WTC11 (cell line): ENCODE data around the gene MED10. TPM values are rescaled to one million over a fixed set of nuclear protein-coding genes. Genes with fewer than 3 reads are reported as not detected.

Source experiments
- ATAC-seq: fragments of 200-7000 bp; cut with Tn5 transposase; 2 replicates; pipeline ENCODE4 v1.10.0; 2021; ENCODE audit warnings: mild to moderate bottlenecking, moderate library complexity
- CTCF ChIA-PET: fragments of 300-600 bp; sonication (Branson Sonifier 250); formaldehyde crosslinking; loops from one replicate; lab custom pipeline; 2021; ENCODE audit warnings: antibody characterized with exemption; lab: Charles Lee
- POLR2A ChIA-PET: fragments of 350-600 bp; sonication (Branson Sonifier 250); formaldehyde crosslinking; loops from one replicate; lab custom pipeline; 2021; ENCODE audit warnings: antibody characterized with exemption; lab: Charles Lee
- DNase-seq: peaks from one replicate; pipeline ENCODE4 v3.0.0; 2021; ENCODE audit warnings: low spot score
- H3K27ac Mint-ChIP-seq: 2 replicates; pipeline ENCODE4 v1.8.0; 2021; ENCODE audit warnings: mixed read lengths
- H3K27me3 Mint-ChIP-seq: 2 replicates; pipeline ENCODE4 v1.8.0; 2021; ENCODE audit warnings: low read depth, mild to moderate bottlenecking, moderate library complexity, mixed read lengths
- H3K36me3 Mint-ChIP-seq: 2 replicates; pipeline ENCODE4 v1.8.0; 2021; ENCODE audit warnings: mixed read lengths
- H3K4me1 Mint-ChIP-seq: 2 replicates; pipeline ENCODE4 v1.8.0; 2022; ENCODE audit warnings: mixed read lengths
- H3K4me3 Mint-ChIP-seq: 2 replicates; pipeline ENCODE4 v1.8.0; 2021; ENCODE audit warnings: mild to moderate bottlenecking, moderate library complexity, mixed read lengths
- H3K9me3 Mint-ChIP-seq: 2 replicates; pipeline ENCODE4 v1.8.0; 2021; ENCODE audit warnings: mixed read lengths
- GTF2I ChIP-seq: fragments of 250-450 bp; sonication (Bioruptor Pico); conservative IDR thresholded peaks from 2 replicates; pipeline ENCODE4 v1.4.0; 2021; ENCODE audit warnings: mild to moderate bottlenecking
- HMGA2 ChIP-seq: fragments of 250-450 bp; sonication (Bioruptor Pico); IDR thresholded peaks from 2 replicates; pipeline ENCODE4 v1.4.0; 2021; ENCODE audit warnings: mild to moderate bottlenecking, moderate library complexity
- NR3C1 ChIP-seq: sonication (generic); formaldehyde crosslinking; conservative IDR thresholded peaks from 2 replicates; pipeline ENCODE4 v1.8.1; 2023; ENCODE audit warnings: low read depth, mild to moderate bottlenecking, missing genetic modification reagents
- OVOL2 ChIP-seq: fragments of 250-450 bp; sonication (Bioruptor Pico); IDR thresholded peaks from 2 replicates; pipeline ENCODE4 v1.9.0; 2021; ENCODE audit warnings: mild to moderate bottlenecking, borderline replicate concordance
- RORB ChIP-seq: fragments of 250-450 bp; sonication (Bioruptor Pico); IDR thresholded peaks from 2 replicates; pipeline ENCODE4 v1.9.0; 2021; ENCODE audit warnings: mild to moderate bottlenecking
- SMAD3 ChIP-seq: sonication (generic); formaldehyde crosslinking; IDR thresholded peaks from 2 replicates; pipeline ENCODE4 v1.8.0; 2022; ENCODE audit warnings: missing genetic modification reagents, mild to moderate bottlenecking, borderline replicate concordance
- SMAD4 ChIP-seq: sonication (generic); formaldehyde crosslinking; IDR thresholded peaks from 2 replicates; pipeline ENCODE4 v1.8.0; 2022; ENCODE audit warnings: mild to moderate bottlenecking, missing genetic modification reagents
- SP1 ChIP-seq: sonication (generic); formaldehyde crosslinking; conservative IDR thresholded peaks from 2 replicates; pipeline ENCODE4 v1.8.1; 2022; ENCODE audit warnings: missing genetic modification reagents
- TCF7 ChIP-seq: sonication (generic); formaldehyde crosslinking; IDR thresholded peaks from 2 replicates; pipeline ENCODE4 v1.8.0; 2022; ENCODE audit warnings: mild to moderate bottlenecking, low read depth, missing genetic modification reagents, moderate library complexity
- ZBTB21 ChIP-seq: sonication (generic); formaldehyde crosslinking; IDR thresholded peaks from 2 replicates; pipeline ENCODE4 v1.8.1; 2023; ENCODE audit warnings: mild to moderate bottlenecking, missing genetic modification reagents, borderline replicate concordance
- total RNA-seq: library from RNA; stranded (reverse); gene quantifications from 3 replicates; pipeline ENCODE4 v1.2.3, GENCODE V29; 2021
- TF ChIP-seq, protein P1 (sequence below): fragments of 250-450 bp; sonication (Bioruptor Pico); IDR thresholded peaks from 2 replicates; pipeline ENCODE4 v1.9.0; 2021; ENCODE audit warnings: mild to moderate bottlenecking
- TF ChIP-seq, protein P2 (sequence below): sonication (generic); formaldehyde crosslinking; IDR thresholded peaks from 2 replicates; pipeline ENCODE4 v1.8.1; 2022; ENCODE audit warnings: low read depth, mild to moderate bottlenecking, moderate library complexity, missing genetic modification reagents, borderline replicate concordance
- TF ChIP-seq, protein P3 (sequence below): sonication (generic); formaldehyde crosslinking; conservative IDR thresholded peaks from 2 replicates; pipeline ENCODE4 v1.8.1; 2022; ENCODE audit warnings: mild to moderate bottlenecking, missing genetic modification reagents
- TF ChIP-seq, protein P4 (sequence below): sonication (generic); formaldehyde crosslinking; IDR thresholded peaks from 2 replicates; pipeline ENCODE4 v1.8.1; 2022; ENCODE audit warnings: low read depth, missing genetic modification reagents, borderline replicate concordance
- TF ChIP-seq, protein P5 (sequence below): fragments of 250-450 bp; sonication (Bioruptor Pico); conservative IDR thresholded peaks from 2 replicates; pipeline ENCODE4 v1.9.0; 2021; ENCODE audit warnings: mild to moderate bottlenecking
- TF ChIP-seq, protein P6 (sequence below): sonication (generic); formaldehyde crosslinking; IDR thresholded peaks from 2 replicates; pipeline ENCODE4 v1.8.1; 2023; ENCODE audit warnings: mild to moderate bottlenecking, missing genetic modification reagents
- TF ChIP-seq, protein P7 (sequence below): sonication (generic); formaldehyde crosslinking; IDR thresholded peaks from 2 replicates; pipeline ENCODE4 v1.8.1; 2022; ENCODE audit warnings: mild to moderate bottlenecking, moderate library complexity, missing genetic modification reagents
- TF ChIP-seq, protein P8 (sequence below): sonication (generic); formaldehyde crosslinking; IDR thresholded peaks from 2 replicates; pipeline ENCODE4 v1.8.1; 2023; ENCODE audit warnings: mild to moderate bottlenecking, missing genetic modification reagents, moderate library complexity

The MED10 gene
- total RNA-seq, 1 experiment from 2014 or later = 17.2 TPM

DNA sequence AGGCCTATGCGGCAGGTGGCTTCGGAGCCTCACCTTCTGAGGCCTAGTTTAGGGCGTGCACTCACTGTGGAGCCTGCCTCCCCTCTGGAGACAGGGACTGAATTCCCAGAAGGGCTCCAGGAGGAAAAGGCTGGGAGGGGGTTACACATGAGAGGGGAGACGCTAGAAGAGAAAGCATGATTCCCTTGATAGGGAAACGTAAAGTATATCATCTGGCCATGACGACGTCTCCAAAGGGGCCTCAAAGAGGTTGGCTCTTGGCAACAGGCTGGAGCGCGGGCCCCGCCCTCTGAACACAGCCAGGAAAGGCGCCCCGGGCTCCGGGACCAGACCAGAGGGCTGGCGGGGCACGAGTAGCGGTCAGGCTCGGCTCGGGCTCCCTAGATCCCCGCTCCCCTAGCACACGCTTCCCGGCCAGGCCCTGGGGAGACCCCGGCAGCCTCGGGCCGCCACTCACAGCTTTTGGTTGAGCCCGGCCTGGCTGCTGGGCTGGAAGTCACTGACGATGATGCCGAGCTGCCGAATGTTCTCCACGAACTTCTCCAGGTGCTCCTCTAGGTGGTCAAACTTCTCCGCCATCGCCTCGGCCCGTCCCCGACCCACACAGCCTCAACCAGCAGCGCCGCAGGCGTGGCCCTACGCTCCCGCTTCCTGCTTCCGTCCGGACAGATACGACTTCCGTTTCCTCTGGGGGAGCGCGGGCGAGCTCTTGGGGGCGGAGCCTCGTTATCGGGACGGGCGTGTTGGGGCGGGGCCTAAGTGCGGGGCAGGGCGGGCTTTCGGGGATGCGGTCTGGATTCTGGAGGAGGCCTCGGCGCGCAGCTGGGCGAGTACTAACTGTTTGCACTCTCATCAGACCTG lies at the start of gene MED10 (continued):
- TF ChIP-seq, protein P1, sequence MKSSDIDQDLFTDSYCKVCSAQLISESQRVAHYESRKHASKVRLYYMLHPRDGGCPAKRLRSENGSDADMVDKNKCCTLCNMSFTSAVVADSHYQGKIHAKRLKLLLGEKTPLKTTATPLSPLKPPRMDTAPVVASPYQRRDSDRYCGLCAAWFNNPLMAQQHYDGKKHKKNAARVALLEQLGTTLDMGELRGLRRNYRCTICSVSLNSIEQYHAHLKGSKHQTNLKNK = no peak
- TF ChIP-seq SP1 (CRISPR knock-in tag) (peak; percentile 36; the same call in 1 of the 2 replicates), HMGA2 (CRISPR knock-in tag) (no peak), RORB (CRISPR knock-in tag) (no peak), NR3C1 (no peak), ZBTB21 (CRISPR knock-in tag) (peak; percentile 21; the same call in 1 of the 2 replicates), SMAD4 (no peak)
- TF ChIP-seq, protein P2, sequence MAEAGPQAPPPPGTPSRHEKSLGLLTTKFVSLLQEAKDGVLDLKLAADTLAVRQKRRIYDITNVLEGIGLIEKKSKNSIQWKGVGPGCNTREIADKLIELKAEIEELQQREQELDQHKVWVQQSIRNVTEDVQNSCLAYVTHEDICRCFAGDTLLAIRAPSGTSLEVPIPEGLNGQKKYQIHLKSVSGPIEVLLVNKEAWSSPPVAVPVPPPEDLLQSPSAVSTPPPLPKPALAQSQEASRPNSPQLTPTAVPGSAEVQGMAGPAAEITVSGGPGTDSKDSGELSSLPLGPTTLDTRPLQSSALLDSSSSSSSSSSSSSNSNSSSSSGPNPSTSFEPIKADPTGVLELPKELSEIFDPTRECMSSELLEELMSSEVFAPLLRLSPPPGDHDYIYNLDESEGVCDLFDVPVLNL = no peak
- TF ChIP-seq, protein P3, sequence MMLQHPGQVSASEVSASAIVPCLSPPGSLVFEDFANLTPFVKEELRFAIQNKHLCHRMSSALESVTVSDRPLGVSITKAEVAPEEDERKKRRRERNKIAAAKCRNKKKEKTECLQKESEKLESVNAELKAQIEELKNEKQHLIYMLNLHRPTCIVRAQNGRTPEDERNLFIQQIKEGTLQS = no peak
- TF ChIP-seq, protein P4, sequence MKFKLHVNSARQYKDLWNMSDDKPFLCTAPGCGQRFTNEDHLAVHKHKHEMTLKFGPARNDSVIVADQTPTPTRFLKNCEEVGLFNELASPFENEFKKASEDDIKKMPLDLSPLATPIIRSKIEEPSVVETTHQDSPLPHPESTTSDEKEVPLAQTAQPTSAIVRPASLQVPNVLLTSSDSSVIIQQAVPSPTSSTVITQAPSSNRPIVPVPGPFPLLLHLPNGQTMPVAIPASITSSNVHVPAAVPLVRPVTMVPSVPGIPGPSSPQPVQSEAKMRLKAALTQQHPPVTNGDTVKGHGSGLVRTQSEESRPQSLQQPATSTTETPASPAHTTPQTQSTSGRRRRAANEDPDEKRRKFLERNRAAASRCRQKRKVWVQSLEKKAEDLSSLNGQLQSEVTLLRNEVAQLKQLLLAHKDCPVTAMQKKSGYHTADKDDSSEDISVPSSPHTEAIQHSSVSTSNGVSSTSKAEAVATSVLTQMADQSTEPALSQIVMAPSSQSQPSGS = no peak
- TF ChIP-seq, protein P5, sequence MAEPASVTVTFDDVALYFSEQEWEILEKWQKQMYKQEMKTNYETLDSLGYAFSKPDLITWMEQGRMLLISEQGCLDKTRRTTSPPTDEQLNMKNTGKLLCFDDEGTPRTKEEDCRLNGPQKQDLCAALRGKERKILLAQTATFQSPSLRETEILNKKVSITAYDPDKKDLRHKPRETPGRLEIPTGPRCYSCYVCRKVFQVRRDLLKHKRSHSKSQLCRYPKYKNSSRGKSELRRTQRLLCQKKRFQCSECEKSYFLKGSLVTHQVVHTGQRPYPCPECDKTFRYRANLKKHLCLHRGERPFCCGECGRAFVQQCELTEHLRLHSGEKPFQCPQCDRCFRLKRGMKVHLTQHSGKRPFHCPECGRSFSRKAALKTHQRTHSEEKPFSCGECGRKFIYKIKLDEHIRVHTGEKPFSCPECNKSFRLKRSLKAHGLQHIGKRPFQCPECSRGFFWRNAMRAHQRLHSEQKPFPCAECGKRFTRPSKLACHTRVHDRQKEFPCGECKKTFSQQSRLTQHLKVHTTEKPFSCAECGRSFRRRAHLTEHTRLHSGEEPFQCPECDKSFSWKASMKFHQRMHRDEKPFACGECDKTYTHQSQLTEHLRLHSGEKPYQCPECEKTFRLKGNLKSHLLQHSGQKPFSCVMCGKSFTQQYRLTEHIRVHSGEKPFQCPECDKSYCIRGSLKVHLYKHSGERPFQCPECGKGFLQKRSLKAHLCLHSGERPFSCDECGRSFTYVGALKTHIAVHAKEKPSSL (CRISPR knock-in tag) = no peak
- TF ChIP-seq, protein P6, sequence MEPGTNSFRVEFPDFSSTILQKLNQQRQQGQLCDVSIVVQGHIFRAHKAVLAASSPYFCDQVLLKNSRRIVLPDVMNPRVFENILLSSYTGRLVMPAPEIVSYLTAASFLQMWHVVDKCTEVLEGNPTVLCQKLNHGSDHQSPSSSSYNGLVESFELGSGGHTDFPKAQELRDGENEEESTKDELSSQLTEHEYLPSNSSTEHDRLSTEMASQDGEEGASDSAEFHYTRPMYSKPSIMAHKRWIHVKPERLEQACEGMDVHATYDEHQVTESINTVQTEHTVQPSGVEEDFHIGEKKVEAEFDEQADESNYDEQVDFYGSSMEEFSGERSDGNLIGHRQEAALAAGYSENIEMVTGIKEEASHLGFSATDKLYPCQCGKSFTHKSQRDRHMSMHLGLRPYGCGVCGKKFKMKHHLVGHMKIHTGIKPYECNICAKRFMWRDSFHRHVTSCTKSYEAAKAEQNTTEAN (CRISPR knock-in tag) = no peak

DNA sequence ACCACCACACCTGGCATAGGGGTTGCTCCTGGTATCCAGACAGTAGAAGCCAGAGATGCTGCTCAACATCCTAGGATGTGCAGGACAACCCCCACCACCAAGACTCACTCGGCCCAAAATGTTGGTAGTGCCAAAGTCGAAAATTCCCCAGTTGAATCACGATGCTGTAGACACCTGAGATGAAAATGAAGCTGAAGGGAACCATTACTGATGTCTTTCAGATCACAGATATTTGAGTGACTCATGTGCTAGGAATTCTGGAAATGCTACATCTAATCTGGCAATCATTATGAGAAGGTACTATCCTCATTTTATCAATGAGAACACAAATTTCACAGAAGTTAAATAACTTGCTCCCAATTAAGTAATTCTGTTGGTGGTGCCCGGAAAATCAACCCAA lies 49.3 kb upstream of the MED10 start:
- H3K36me3 Mint-ChIP-seq = no peaks in the 10 kb centered on the region
- peaks cover 10% of the 10 kb centered on the region; the same call in 1 of the 2 replicates for H3K27me3 Mint-ChIP-seq
- no peak overlapping the region for H3K4me3 Mint-ChIP-seq
- TF ChIP-seq, protein P7, sequence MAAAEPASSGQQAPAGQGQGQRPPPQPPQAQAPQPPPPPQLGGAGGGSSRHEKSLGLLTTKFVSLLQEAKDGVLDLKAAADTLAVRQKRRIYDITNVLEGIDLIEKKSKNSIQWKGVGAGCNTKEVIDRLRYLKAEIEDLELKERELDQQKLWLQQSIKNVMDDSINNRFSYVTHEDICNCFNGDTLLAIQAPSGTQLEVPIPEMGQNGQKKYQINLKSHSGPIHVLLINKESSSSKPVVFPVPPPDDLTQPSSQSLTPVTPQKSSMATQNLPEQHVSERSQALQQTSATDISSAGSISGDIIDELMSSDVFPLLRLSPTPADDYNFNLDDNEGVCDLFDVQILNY = no peak
- no peak for TF ChIP-seq TCF7 (CRISPR knock-in tag)
- no peak for TF ChIP-seq SMAD3 (CRISPR knock-in tag)
- TF ChIP-seq OVOL2 (CRISPR knock-in tag) = no peak
- TF ChIP-seq GTF2I (CRISPR knock-in tag) = no peak
- TF ChIP-seq HMGA2 (CRISPR knock-in tag) = no peak
- TF ChIP-seq, protein P8, sequence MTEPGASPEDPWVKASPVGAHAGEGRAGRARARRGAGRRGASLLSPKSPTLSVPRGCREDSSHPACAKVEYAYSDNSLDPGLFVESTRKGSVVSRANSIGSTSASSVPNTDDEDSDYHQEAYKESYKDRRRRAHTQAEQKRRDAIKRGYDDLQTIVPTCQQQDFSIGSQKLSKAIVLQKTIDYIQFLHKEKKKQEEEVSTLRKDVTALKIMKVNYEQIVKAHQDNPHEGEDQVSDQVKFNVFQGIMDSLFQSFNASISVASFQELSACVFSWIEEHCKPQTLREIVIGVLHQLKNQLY = no peak
- ChIA-PET POLR2A (no interaction called here), CTCF (no interaction called here)
- peaks cover 16% of the 10 kb centered on the region for H3K9me3 Mint-ChIP-seq
- H3K4me1 Mint-ChIP-seq = no peaks in the 10 kb centered on the region
- ATAC-seq (no peak), DNase-seq (no peak)
- H3K27ac Mint-ChIP-seq = no peak overlapping the region
